ENCODE measurements around the gene KIR3DL1.
"Not testable (repeated sequence)": the region's sequence is repeated elsewhere in the genome, so short reads cannot be mapped to it uniquely, and the experiment has no call there.

The KIR3DL1 gene

DNA sequence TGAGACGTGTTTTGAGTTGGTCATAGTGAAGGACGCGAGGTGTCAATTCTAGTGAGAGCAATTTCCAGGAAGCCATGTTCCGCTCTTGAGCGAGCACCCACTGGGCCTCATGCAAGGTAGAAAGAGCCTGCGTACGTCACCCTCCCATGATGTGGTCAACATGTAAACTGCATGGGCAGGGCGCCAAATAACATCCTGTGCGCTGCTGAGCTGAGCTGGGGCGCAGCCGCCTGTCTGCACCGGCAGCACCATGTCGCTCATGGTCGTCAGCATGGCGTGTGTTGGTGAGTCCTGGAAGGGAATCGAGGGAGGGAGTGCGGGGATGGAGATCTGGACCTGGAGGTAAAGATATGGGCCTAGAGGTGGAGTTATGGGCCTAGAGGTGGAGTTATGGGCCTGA lies at the start of gene KIR3DL1:
KIR3DL1 (plus strand) TSS at position 218 of the 400 bp plus-strand sequence.
- DNase-seq (ENCODE audit: low spot score): not testable (repeated sequence)

GRCh38 chr19:54769646-54770045 lies 46.6 kb upstream of the KIR3DL1 start, which contains the start of gene KIR2DL1:
KIR2DL1 (plus strand) TSS chr19:54769793; CDS start chr19:54769851, 58 bp downstream.
- not testable (repeated sequence) for DNase-seq (ENCODE audit: low spot score)

- DNase-seq (ENCODE audit: low spot score): not testable (repeated sequence)
Observed at GRCh38 chr19:54770511-54770910, 45.8 kb upstream of the KIR3DL1 start.

- not testable (repeated sequence) for DNase-seq (ENCODE audit: low spot score)
Observed at GRCh38 chr19:54771018-54771960, 45.0 kb upstream of the KIR3DL1 start.

GRCh38 chr19:54772666-54773065 lies 43.6 kb upstream of the KIR3DL1 start:
- not testable (repeated sequence) for DNase-seq (ENCODE audit: low spot score)

- DNase-seq (ENCODE audit: low spot score): not testable (repeated sequence)
Observed at GRCh38 chr19:54775095-54775815, 41.0 kb upstream of the KIR3DL1 start.

GRCh38 chr19:54775830-54776229 lies 40.4 kb upstream of the KIR3DL1 start:
- DNase-seq (ENCODE audit: low spot score): not testable (repeated sequence)

- not testable (repeated sequence) for DNase-seq (ENCODE audit: low spot score)
Observed at GRCh38 chr19:54777851-54778250, 38.4 kb upstream of the KIR3DL1 start.

- not testable (repeated sequence) for DNase-seq (ENCODE audit: low spot score)
Observed at GRCh38 chr19:54778896-54779295, 37.4 kb upstream of the KIR3DL1 start.

DNA sequence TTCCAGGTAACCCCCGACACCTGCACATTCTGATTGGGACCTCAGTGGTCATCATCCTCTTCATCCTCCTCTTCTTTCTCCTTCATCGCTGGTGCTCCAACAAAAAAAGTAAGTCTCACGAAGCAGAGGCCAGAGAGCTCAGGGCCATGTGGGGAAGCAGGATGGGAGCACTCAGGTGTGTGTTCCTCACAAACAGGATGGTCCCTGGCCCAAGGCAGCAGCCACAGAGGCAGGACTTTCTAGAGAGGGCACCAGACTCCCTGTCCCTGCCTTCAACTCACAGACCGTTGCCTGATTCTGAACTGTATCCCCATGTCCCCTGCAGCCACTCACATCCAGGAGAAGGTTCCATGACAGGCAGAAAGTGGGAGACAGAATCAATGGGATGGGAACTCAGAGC lies 33.4 kb upstream of the KIR3DL1 start:
- DNase-seq (ENCODE audit: low spot score): not testable (repeated sequence)

- not testable (repeated sequence) for DNase-seq (ENCODE audit: low spot score)
Observed at GRCh38 chr19:54786091-54786723, 30.1 kb upstream of the KIR3DL1 start.

DNA sequence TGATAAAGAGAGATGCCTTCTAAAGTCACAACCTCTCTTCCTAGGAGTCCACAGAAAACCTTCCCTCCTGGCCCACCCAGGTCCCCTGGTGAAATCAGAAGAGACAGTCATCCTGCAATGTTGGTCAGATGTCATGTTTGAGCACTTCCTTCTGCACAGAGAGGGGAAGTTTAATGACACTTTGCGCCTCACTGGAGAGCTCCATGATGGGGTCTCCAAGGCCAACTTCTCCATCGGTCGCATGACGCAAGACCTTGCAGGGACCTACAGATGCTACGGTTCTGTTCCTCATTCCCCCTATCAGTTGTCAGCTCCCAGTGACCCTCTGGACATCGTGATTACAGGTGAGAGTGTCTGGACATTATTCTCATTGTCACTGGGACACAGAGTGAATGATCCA lies 28.1 kb upstream of the KIR3DL1 start:
- DNase-seq (ENCODE audit: low spot score): not testable (repeated sequence)

GRCh38 chr19:54790711-54791110 lies 25.6 kb upstream of the KIR3DL1 start:
- no peak for DNase-seq (ENCODE audit: low spot score)

DNA sequence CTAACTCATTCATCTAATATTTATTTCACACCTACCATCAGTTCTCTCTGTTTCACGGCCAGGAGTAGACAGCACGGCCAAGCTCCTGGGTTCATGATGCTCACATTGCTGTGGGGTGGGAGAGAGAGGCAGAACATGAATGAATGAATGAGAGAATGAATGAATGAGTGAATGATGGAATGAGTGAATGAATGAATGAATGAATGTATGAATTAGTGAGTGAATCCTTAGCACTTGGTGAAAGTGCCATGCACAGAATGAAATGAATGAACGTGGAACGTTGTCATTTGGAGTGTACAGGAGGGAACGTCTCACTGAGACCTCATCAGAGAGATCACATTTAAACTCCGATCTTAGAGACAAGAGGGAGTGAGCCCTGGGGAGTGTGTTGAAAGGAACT lies 24.8 kb upstream of the KIR3DL1 start:
- no peak for DNase-seq (ENCODE audit: low spot score)

GRCh38 chr19:54792814-54793213 lies 23.5 kb upstream of the KIR3DL1 start:
- DNase-seq (ENCODE audit: low spot score): no peak

DNA sequence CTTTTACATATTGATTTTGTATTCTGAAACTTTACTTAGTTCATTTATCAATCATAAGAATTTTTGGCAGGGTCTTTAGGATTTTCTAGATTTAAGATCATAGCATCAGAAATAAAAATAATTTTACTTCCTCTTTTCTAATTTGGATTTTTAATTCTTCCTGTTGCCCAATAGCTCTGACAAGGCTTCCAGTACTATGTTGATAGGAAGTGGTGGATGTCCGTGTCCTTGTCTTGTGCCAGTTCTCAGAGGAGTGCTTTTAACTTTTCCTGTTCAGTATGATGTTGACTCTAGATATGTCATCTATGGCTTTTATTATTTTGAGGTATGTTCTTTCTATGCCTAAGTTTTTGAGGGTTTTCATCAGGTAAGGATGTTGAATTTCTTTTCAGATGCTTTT lies 20.5 kb upstream of the KIR3DL1 start:
- no peak for DNase-seq (ENCODE audit: low spot score)

DNA sequence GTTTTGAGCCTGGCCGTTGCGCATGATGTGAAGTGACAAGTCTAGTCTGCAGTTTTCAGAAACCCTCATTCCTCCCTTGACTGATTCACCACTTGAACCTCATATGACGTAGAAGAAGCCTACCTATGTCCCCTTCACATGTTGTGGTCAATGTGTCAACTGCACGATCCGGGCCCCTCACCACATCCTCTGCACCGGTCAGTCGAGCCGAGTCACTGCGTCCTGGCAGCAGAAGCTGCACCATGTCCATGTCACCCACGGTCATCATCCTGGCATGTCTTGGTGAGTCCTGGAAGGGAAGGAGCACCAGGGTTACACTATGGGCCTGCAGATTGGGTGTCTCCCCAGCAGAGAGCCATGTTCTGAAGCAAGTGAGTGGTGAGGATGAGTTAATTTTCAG lies 12.9 kb upstream of the KIR3DL1 start, which contains the start of gene KIR2DL4:
KIR2DL4 (plus strand) TSS at position 201 of the 400 bp plus-strand sequence; CDS start at position 243, 42 bp downstream.
- DNase-seq (ENCODE audit: low spot score): no peak

DNA sequence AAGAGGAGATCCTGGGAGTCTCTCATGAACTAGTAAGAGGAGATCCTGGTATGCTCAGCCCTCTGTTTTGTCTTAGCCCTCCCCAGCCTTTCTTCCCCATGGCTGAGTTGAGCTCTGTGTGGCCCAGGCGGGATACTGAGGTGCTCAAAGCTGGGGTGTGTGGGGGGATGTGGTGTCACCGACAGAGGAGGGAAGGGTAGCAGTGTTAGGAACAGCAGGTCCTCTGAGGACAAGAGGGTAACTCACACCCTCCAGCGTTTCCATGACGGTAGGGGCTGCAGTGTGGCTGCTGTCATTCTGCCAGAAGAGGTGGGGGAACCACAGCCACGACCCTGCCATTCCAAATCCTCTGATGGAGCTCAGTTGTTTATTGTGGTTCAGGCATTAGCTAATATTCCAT lies 12.2 kb upstream of the KIR3DL1 start:
- no peak for DNase-seq (ENCODE audit: low spot score)

- no peak for DNase-seq (ENCODE audit: low spot score)
Observed at GRCh38 chr19:54804571-54804970, 11.7 kb upstream of the KIR3DL1 start.

DNA sequence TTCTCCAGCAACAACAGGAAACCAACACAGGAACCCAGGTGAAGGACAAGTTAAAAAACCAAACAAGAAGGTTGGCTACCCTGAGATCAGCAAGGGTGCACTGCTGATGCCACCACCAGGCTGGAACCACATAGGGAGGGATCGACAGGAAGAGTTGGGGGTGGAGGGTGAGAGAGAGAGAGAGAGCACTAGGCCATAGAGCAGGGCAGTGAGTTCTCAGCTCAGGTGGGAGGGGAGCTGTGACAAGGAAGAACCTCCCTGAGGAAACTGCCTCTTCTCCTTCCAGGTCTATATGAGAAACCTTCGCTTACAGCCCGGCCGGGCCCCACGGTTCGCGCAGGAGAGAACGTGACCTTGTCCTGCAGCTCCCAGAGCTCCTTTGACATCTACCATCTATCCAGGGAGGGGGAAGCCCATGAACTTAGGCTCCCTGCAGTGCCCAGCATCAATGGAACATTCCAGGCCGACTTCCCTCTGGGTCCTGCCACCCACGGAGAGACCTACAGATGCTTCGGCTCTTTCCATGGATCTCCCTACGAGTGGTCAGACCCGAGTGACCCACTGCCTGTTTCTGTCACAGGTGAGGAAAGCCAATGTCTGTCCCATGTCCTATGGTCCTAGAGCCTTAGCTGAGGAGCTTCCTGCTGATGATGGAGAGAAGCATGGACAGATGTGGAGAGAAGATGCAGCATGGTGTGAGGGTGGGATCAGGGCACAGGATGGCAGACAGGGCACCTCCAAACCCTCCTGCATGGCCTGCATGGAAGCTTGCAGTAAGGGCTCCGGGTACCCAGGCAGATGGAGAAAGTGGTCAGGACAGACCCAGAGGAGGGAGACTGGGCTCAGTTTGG lies 10.4 kb upstream of the KIR3DL1 start:
- DNase-seq (ENCODE audit: low spot score): no peak

DNA sequence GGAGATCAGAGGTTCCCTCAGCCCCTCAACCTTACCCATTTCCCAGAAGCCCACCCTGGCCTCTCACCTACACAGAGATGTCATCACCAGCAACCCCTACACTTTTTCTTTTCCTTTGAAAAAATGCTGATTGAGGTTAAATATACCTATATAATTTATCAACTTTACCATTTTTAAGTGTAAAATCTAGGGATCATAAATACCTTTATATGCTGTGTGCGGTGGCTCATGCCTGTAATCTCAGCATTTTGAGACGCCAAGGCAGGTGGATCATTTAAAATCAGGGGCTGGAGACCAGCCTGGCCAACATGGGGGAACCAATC lies 9.8 kb upstream of the KIR3DL1 start:
- no peak for DNase-seq (ENCODE audit: low spot score)

Measured in hematopoietic multipotent progenitor cell treated with erythropoietin and hydrocortisone succinate and interleukin-3 and kit ligand, for 15 days (in vitro differentiated cells).